ENCODE data around the gene RASSF8.
A peak's percentile ranks its signal among the peaks of the same experiment; 100 is the strongest.

RASSF8 gene

GRCh38 chr12:25995906-25996305, 37.4 kb downstream of the RASSF8 start:
- Mint-ChIP-seq H3K27ac (peak overlapping the region in 1 of 3 experiments; percentile 64), H3K36me3 (ENCODE audit: low read depth) (peaks cover 11% of the 10 kb centered on the region), H3K27me3 (ENCODE audit: low read depth) (no peaks in the 10 kb centered on the region), H3K4me1 (peaks cover 48% of the 10 kb centered on the region), H3K4me3 (no peak overlapping the region), H3K9me3 (no peaks in the 10 kb centered on the region)
- TF ChIP-seq CTCF (IDR thresholded peaks at IDR 0.05; ENCODE audit: unreplicated experiment in 3 of 3), result no peak

- no peak for TF ChIP-seq CTCF (IDR thresholded peaks at IDR 0.05; ENCODE audit: unreplicated experiment in 3 of 3)
- H3K4me3 Mint-ChIP-seq, result no peak overlapping the region
- peaks cover 13% of the 10 kb centered on the region for H3K36me3 Mint-ChIP-seq (ENCODE audit: low read depth)
- peaks cover 2% of the 10 kb centered on the region for H3K9me3 Mint-ChIP-seq
- H3K4me1 Mint-ChIP-seq, result peaks cover 48% of the 10 kb centered on the region
- no peak overlapping the region for H3K27ac Mint-ChIP-seq
- no peaks in the 10 kb centered on the region for H3K27me3 Mint-ChIP-seq (ENCODE audit: low read depth)
Observed at GRCh38 chr12:25996677-25997076, 38.2 kb downstream of the RASSF8 start.

- Mint-ChIP-seq H3K4me1 (peaks cover 45% of the 10 kb centered on the region), H3K36me3 (ENCODE audit: low read depth) (peaks cover 16% of the 10 kb centered on the region), H3K9me3 (peaks cover 4% of the 10 kb centered on the region), H3K27me3 (ENCODE audit: low read depth) (no peaks in the 10 kb centered on the region), H3K4me3 (no peak overlapping the region), H3K27ac (no peak overlapping the region)
- no peak for TF ChIP-seq CTCF (IDR thresholded peaks at IDR 0.05; ENCODE audit: unreplicated experiment in 3 of 3)
Observed at GRCh38 chr12:25997201-25997963, 38.9 kb downstream of the RASSF8 start.

- Mint-ChIP-seq H3K4me3 (no peak overlapping the region), H3K27me3 (ENCODE audit: low read depth) (no peaks in the 10 kb centered on the region), H3K27ac (peak overlapping the region in 1 of 3 experiments; percentile 45), H3K9me3 (peaks cover 11% of the 10 kb centered on the region), H3K4me1 (peaks cover 11% of the 10 kb centered on the region), H3K36me3 (ENCODE audit: low read depth) (peaks cover 36% of the 10 kb centered on the region)
- no peak for TF ChIP-seq CTCF (IDR thresholded peaks at IDR 0.05; ENCODE audit: unreplicated experiment in 3 of 3)
Observed at GRCh38 chr12:26000898-26001297, 42.4 kb downstream of the RASSF8 start.

- peaks cover 9% of the 10 kb centered on the region for H3K4me1 Mint-ChIP-seq
- TF ChIP-seq CTCF (IDR thresholded peaks at IDR 0.05; ENCODE audit: unreplicated experiment in 3 of 3), result no peak
- H3K27me3 Mint-ChIP-seq (ENCODE audit: low read depth), result no peaks in the 10 kb centered on the region
- H3K9me3 Mint-ChIP-seq, result peaks cover 11% of the 10 kb centered on the region
- H3K36me3 Mint-ChIP-seq (ENCODE audit: low read depth), result peaks cover 40% of the 10 kb centered on the region
- no peak overlapping the region for H3K4me3 Mint-ChIP-seq
- no peak overlapping the region for H3K27ac Mint-ChIP-seq
Observed at GRCh38 chr12:26001530-26001929, 43.0 kb downstream of the RASSF8 start.

- Mint-ChIP-seq H3K27me3 (ENCODE audit: low read depth) (no peaks in the 10 kb centered on the region), H3K4me3 (no peak overlapping the region), H3K9me3 (peaks cover 11% of the 10 kb centered on the region), H3K27ac (no peak overlapping the region), H3K4me1 (no peaks in the 10 kb centered on the region), H3K36me3 (ENCODE audit: low read depth) (peaks cover 44% of the 10 kb centered on the region)
- no peak for TF ChIP-seq CTCF (IDR thresholded peaks at IDR 0.05; ENCODE audit: unreplicated experiment in 3 of 3)
Observed at GRCh38 chr12:26003065-26003464, 44.6 kb downstream of the RASSF8 start.

All from nephron (organoid).